H1 (cell line): ENCODE data around the gene MSI2. TPM values are rescaled to one million over a fixed set of nuclear protein-coding genes. Genes with fewer than 3 reads are reported as not detected.

Source experiments
- CBX8 ChIP-seq: fragments of 300-800, 300-1000 bp; sonication (generic); IDR thresholded peaks from 2 replicates; pipeline ENCODE4 v1.7.1; 2016; ENCODE audit warnings: low read depth, low read length, borderline replicate concordance
- CHD7 ChIP-seq: fragments of 300-600 bp; sonication (generic); IDR thresholded peaks from 2 replicates; pipeline ENCODE4 v1.7.1; 2012; ENCODE audit warnings: low read length, moderate library complexity, mild to moderate bottlenecking, inconsistent platforms; ENCODE audit not compliant: insufficient replicate concordance
- RAD21 ChIP-seq, 2 experiments: IDR thresholded peaks in 1 of 2; conservative IDR thresholded peaks in 1 of 2; 2 replicates each; pipeline ENCODE4 v1.6.1; 2011; ENCODE audit warnings: low read depth in 2 of 2, low read length in 2 of 2, improper control_type of control experiment in 1 of 2, inconsistent platforms in 1 of 2, mild to moderate bottlenecking in 1 of 2, moderate library complexity in 1 of 2
- TAF1 ChIP-seq: IDR thresholded peaks from 2 replicates; pipeline ENCODE4 v1.6.1; 2011; ENCODE audit warnings: mild to moderate bottlenecking, low read depth, low read length
- polyA plus RNA-seq, 7 experiments: library from polyadenylated mRNA; depleted of rRNA in 3 of 7; stranded (reverse) in 5 of 7; unstranded in 2 of 7; fragments of >200 nt in 5 of 7; fragments of 200-250 nt in 2 of 7; gene quantifications; 1 replicate in 5 of 7; 2 replicates in 1 of 7; 4 replicates in 1 of 7; pipeline versions ENCODE4 v1.2.1 to v1.2.3, GENCODE V29; 2011 to 2013; ENCODE audit warnings: missing spikeins in 2 of 7, mixed read lengths in 2 of 7
- total RNA-seq: library from RNA; stranded (reverse); fragmentation: NEBNext Ultra II Directional; extraction: Animal tissue kit (Norgen Biotek cat#: 25700); gene quantifications from 2 replicates; pipeline ENCODE4 v1.2.1, GENCODE V29; 2021
- TF ChIP-seq, protein P1 (sequence below), 3 experiments: IDR thresholded peaks; 1 replicate in 2 of 3; 2 replicates in 1 of 3; pipeline versions ENCODE4 v1.5.1 to v1.6.1; 2011; ENCODE audit warnings: low read length in 3 of 3, mild to moderate bottlenecking in 3 of 3, inconsistent platforms in 2 of 3, low read depth in 1 of 3, moderate library complexity in 1 of 3; ENCODE audit not compliant: insufficient read depth in 1 of 3; ENCODE audit errors: control extremely low read depth in 1 of 3

MSI2 gene
- total and polyA plus RNA-seq, 2 of the 8 experiments (the other 6 are each of a cell fraction or from before 2014, with no cell fraction given), result 36.7 to 80.6 TPM

DNA sequence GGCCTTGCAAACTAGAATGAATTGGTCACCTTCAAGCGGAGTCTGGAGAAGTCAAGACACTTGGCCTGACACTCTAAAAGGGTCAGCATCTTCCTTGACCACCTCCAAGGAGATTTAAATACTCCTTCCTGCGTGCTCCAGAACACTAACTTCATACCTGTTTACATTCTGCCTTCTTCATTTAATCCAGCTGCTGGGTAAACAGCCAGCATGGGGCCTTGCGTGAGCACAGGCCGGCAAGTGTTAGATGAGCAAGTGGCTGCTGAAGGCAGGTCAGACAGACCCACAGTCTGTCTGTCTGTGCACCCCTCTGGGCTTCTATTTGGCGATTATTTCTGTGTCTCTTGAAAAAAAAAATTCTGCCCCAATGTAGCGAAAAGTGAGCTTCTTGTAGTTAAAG, 153.8 kb downstream of the MSI2 start (continued):
- no peak for TF ChIP-seq CHD7
- TF ChIP-seq, protein P1, sequence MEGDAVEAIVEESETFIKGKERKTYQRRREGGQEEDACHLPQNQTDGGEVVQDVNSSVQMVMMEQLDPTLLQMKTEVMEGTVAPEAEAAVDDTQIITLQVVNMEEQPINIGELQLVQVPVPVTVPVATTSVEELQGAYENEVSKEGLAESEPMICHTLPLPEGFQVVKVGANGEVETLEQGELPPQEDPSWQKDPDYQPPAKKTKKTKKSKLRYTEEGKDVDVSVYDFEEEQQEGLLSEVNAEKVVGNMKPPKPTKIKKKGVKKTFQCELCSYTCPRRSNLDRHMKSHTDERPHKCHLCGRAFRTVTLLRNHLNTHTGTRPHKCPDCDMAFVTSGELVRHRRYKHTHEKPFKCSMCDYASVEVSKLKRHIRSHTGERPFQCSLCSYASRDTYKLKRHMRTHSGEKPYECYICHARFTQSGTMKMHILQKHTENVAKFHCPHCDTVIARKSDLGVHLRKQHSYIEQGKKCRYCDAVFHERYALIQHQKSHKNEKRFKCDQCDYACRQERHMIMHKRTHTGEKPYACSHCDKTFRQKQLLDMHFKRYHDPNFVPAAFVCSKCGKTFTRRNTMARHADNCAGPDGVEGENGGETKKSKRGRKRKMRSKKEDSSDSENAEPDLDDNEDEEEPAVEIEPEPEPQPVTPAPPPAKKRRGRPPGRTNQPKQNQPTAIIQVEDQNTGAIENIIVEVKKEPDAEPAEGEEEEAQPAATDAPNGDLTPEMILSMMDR (IDR thresholded peaks at IDR 0.05; ENCODE audit: control extremely low read depth in 1 of 3, insufficient read depth in 1 of 3, low read depth in 1 of 3, low read length in 3 of 3), result no peak
- TF ChIP-seq TAF1, result no peak
- TF ChIP-seq RAD21 (IDR thresholded peaks at IDR 0.05 in 1 of 2, conservative IDR thresholded peaks at IDR 0.05 in 1 of 2; ENCODE audit: low read depth in 2 of 2, low read length in 2 of 2), result no peak
- no peak for TF ChIP-seq CBX8
- TF ChIP-seq, all 59 proteins: peak for 0
